ENCODE results near the gene POLR2H.

The POLR2H gene

GRCh38 chr3:184384342-184384741 is 22.8 kb downstream of the POLR2H start:
- H3K18ac ChIP-seq (ENCODE audit: low read length): no peak overlapping the region
- no peak overlapping the region for H2BK12ac ChIP-seq (ENCODE audit: low read length)
- peaks cover 19% of the 10 kb centered on the region for H3K27me3 ChIP-seq (ENCODE audit: insufficient read depth, low read length)
- H4K12ac ChIP-seq (ENCODE audit: low read depth, low read length): no peak overlapping the region
- no peak for DNase-seq
- no peak overlapping the region for H2AK5ac ChIP-seq (ENCODE audit: low read length)
- no peak overlapping the region for H2BK5ac ChIP-seq (ENCODE audit: low read depth, low read length, poor library complexity)
- H3K4me1 ChIP-seq (ENCODE audit: control insufficient read depth in 1 of 2, insufficient read depth in 2 of 2, low read length in 2 of 2): peaks cover 11 to 14% of the 10 kb centered on the region in 2 experiments
- no CpG with 5 or more reads among the region's 9 CpGs for WGBS (ENCODE audit: extremely low coverage, insufficient coverage, insufficient read length)
- H3K9me3 ChIP-seq (ENCODE audit: insufficient read depth, low read depth, low read length): peaks cover 4% of the 10 kb centered on the region
- no peak overlapping the region for H4K91ac ChIP-seq (ENCODE audit: low read depth, low read length)
- no peak overlapping the region for H3K14ac ChIP-seq (ENCODE audit: low read length)
- H3K23ac ChIP-seq (ENCODE audit: low read length): no peak overlapping the region
- no peak overlapping the region for H4K8ac ChIP-seq (ENCODE audit: low read depth, low read length)
- H2AFZ ChIP-seq (ENCODE audit: insufficient read depth, low read length, poor library complexity): no peak overlapping the region
- peaks cover 1% of the 10 kb centered on the region for H3K79me2 ChIP-seq (ENCODE audit: control insufficient read depth, insufficient read depth, low read length, poor library complexity)
- H3K36me3 ChIP-seq (ENCODE audit: control insufficient read depth in 1 of 2, insufficient read depth in 2 of 2, low read length in 2 of 2): peaks cover 3 to 4% of the 10 kb centered on the region in 2 experiments
- no peak overlapping the region for H3K9ac ChIP-seq (ENCODE audit: low read length)
- no peak overlapping the region for H3K4ac ChIP-seq (ENCODE audit: low read depth, low read length)
- H3K79me1 ChIP-seq (ENCODE audit: low read length): peaks cover 2% of the 10 kb centered on the region
- no peak overlapping the region for H2BK120ac ChIP-seq (ENCODE audit: insufficient read depth, low read length, poor library complexity)
- no peak overlapping the region for H3K27ac ChIP-seq (ENCODE audit: low read depth, low read length)
- no peak overlapping the region for H3K4me3 ChIP-seq (ENCODE audit: low read depth, low read length)
- H3K4me2 ChIP-seq (ENCODE audit: low read length): no peak overlapping the region

GRCh38 chr3:184384856-184385422 is 23.4 kb downstream of the POLR2H start:
- H3K9ac ChIP-seq (ENCODE audit: low read length): no peak overlapping the region
- WGBS (ENCODE audit: extremely low coverage, insufficient coverage, insufficient read length): no CpG with 5 or more reads among the region's 8 CpGs

GRCh38 chr3:184386047-184386806 is 24.7 kb downstream of the POLR2H start:
- WGBS (ENCODE audit: extremely low coverage, insufficient coverage, insufficient read length): no CpG with 5 or more reads among the region's 37 CpGs
- Histone ChIP-seq H3K14ac (ENCODE audit: low read length) (no peak overlapping the region), H4K8ac (ENCODE audit: low read depth, low read length) (no peak overlapping the region), H3K4me1 (ENCODE audit: control insufficient read depth in 1 of 2, insufficient read depth in 2 of 2, low read length in 2 of 2) (peaks cover 1 to 4% of the 10 kb centered on the region in 2 experiments), H3K4me2 (ENCODE audit: low read length) (no peak overlapping the region), H3K79me1 (ENCODE audit: low read length) (no peaks in the 10 kb centered on the region), H3K27me3 (ENCODE audit: insufficient read depth, low read length) (peaks cover 8% of the 10 kb centered on the region), H3K4me3 (ENCODE audit: low read depth, low read length) (no peak overlapping the region), H4K12ac (ENCODE audit: low read depth, low read length) (no peak overlapping the region), H4K91ac (ENCODE audit: low read depth, low read length) (no peak overlapping the region), H3K4ac (ENCODE audit: low read depth, low read length) (no peak overlapping the region), H2BK5ac (ENCODE audit: low read depth, low read length, poor library complexity) (no peak overlapping the region), H3K9ac (ENCODE audit: low read length) (no peak overlapping the region), H3K23ac (ENCODE audit: low read length) (no peak overlapping the region), H3K9me3 (ENCODE audit: insufficient read depth, low read depth, low read length) (peaks cover 4% of the 10 kb centered on the region), H2AK5ac (ENCODE audit: low read length) (no peak overlapping the region), H3K79me2 (ENCODE audit: control insufficient read depth, insufficient read depth, low read length, poor library complexity) (no peaks in the 10 kb centered on the region), H3K18ac (ENCODE audit: low read length) (no peak overlapping the region), H2BK12ac (ENCODE audit: low read length) (no peak overlapping the region), H2AFZ (ENCODE audit: insufficient read depth, low read length, poor library complexity) (no peak overlapping the region), H3K27ac (ENCODE audit: low read depth, low read length) (no peak overlapping the region), H2BK120ac (ENCODE audit: insufficient read depth, low read length, poor library complexity) (no peak overlapping the region), H3K36me3 (ENCODE audit: control insufficient read depth in 1 of 2, insufficient read depth in 2 of 2, low read length in 2 of 2) (peaks cover 3 to 4% of the 10 kb centered on the region in 2 experiments)
- no peak for DNase-seq

More at GRCh38 chr3:184384856-184385422, 23.4 kb downstream of the POLR2H start:
- no peak overlapping the region for H4K8ac ChIP-seq (ENCODE audit: low read depth, low read length)
- H3K18ac ChIP-seq (ENCODE audit: low read length): no peak overlapping the region
- H3K23ac ChIP-seq (ENCODE audit: low read length): no peak overlapping the region
- H4K91ac ChIP-seq (ENCODE audit: low read depth, low read length): no peak overlapping the region
- H2BK5ac ChIP-seq (ENCODE audit: low read depth, low read length, poor library complexity): no peak overlapping the region
- H3K4me2 ChIP-seq (ENCODE audit: low read length): no peak overlapping the region
- peaks cover 4% of the 10 kb centered on the region for H3K9me3 ChIP-seq (ENCODE audit: insufficient read depth, low read depth, low read length)
- H2BK120ac ChIP-seq (ENCODE audit: insufficient read depth, low read length, poor library complexity): no peak overlapping the region
- no peak overlapping the region for H4K12ac ChIP-seq (ENCODE audit: low read depth, low read length)
- no peak for DNase-seq
- no peak overlapping the region for H2BK12ac ChIP-seq (ENCODE audit: low read length)
- no peak overlapping the region for H2AFZ ChIP-seq (ENCODE audit: insufficient read depth, low read length, poor library complexity)
- H3K4ac ChIP-seq (ENCODE audit: low read depth, low read length): no peak overlapping the region
- peaks cover 3 to 4% of the 10 kb centered on the region in 2 experiments for H3K36me3 ChIP-seq (ENCODE audit: control insufficient read depth in 1 of 2, insufficient read depth in 2 of 2, low read length in 2 of 2)
- H3K27ac ChIP-seq (ENCODE audit: low read depth, low read length): no peak overlapping the region
- peaks cover 9 to 12% of the 10 kb centered on the region in 2 experiments for H3K4me1 ChIP-seq (ENCODE audit: control insufficient read depth in 1 of 2, insufficient read depth in 2 of 2, low read length in 2 of 2)
- no peak overlapping the region for H3K4me3 ChIP-seq (ENCODE audit: low read depth, low read length)
- H2AK5ac ChIP-seq (ENCODE audit: low read length): no peak overlapping the region
- no peaks in the 10 kb centered on the region for H3K79me1 ChIP-seq (ENCODE audit: low read length)
- peaks cover 1% of the 10 kb centered on the region for H3K79me2 ChIP-seq (ENCODE audit: control insufficient read depth, insufficient read depth, low read length, poor library complexity)
- H3K27me3 ChIP-seq (ENCODE audit: insufficient read depth, low read length): peaks cover 19% of the 10 kb centered on the region
- no peak overlapping the region for H3K14ac ChIP-seq (ENCODE audit: low read length)

- Histone ChIP-seq H3K79me2 (ENCODE audit: control insufficient read depth, insufficient read depth, low read length, poor library complexity) (no peaks in the 10 kb centered on the region), H3K18ac (ENCODE audit: low read length) (no peak overlapping the region), H3K4ac (ENCODE audit: low read depth, low read length) (no peak overlapping the region), H3K4me1 (ENCODE audit: control insufficient read depth in 1 of 2, insufficient read depth in 2 of 2, low read length in 2 of 2) (no peaks in the 10 kb centered on the region), H3K9me3 (ENCODE audit: insufficient read depth, low read depth, low read length) (peaks cover 4% of the 10 kb centered on the region), H2AFZ (ENCODE audit: insufficient read depth, low read length, poor library complexity) (no peak overlapping the region), H4K91ac (ENCODE audit: low read depth, low read length) (no peak overlapping the region), H3K79me1 (ENCODE audit: low read length) (no peaks in the 10 kb centered on the region), H2BK5ac (ENCODE audit: low read depth, low read length, poor library complexity) (no peak overlapping the region), H3K27me3 (ENCODE audit: insufficient read depth, low read length) (no peaks in the 10 kb centered on the region), H3K14ac (ENCODE audit: low read length) (no peak overlapping the region), H3K4me2 (ENCODE audit: low read length) (no peak overlapping the region), H4K12ac (ENCODE audit: low read depth, low read length) (no peak overlapping the region), H3K4me3 (ENCODE audit: low read depth, low read length) (no peak overlapping the region), H3K23ac (ENCODE audit: low read length) (no peak overlapping the region), H4K8ac (ENCODE audit: low read depth, low read length) (no peak overlapping the region), H2AK5ac (ENCODE audit: low read length) (no peak overlapping the region), H3K27ac (ENCODE audit: low read depth, low read length) (no peak overlapping the region), H2BK120ac (ENCODE audit: insufficient read depth, low read length, poor library complexity) (no peak overlapping the region), H3K36me3 (ENCODE audit: control insufficient read depth in 1 of 2, insufficient read depth in 2 of 2, low read length in 2 of 2) (peaks cover 2 to 4% of the 10 kb centered on the region in 2 experiments), H3K9ac (ENCODE audit: low read length) (no peak overlapping the region), H2BK12ac (ENCODE audit: low read length) (no peak overlapping the region)
- no CpG with 5 or more reads among the region's 12 CpGs for WGBS (ENCODE audit: extremely low coverage, insufficient coverage, insufficient read length)
- no peak for DNase-seq
Measured at GRCh38 chr3:184387174-184387714, 25.7 kb downstream of the POLR2H start.

Measured in trophoblast cell (in vitro differentiated cells and primary cell).